ENCODE measurements around the gene BRD7.

BRD7 gene

DNA sequence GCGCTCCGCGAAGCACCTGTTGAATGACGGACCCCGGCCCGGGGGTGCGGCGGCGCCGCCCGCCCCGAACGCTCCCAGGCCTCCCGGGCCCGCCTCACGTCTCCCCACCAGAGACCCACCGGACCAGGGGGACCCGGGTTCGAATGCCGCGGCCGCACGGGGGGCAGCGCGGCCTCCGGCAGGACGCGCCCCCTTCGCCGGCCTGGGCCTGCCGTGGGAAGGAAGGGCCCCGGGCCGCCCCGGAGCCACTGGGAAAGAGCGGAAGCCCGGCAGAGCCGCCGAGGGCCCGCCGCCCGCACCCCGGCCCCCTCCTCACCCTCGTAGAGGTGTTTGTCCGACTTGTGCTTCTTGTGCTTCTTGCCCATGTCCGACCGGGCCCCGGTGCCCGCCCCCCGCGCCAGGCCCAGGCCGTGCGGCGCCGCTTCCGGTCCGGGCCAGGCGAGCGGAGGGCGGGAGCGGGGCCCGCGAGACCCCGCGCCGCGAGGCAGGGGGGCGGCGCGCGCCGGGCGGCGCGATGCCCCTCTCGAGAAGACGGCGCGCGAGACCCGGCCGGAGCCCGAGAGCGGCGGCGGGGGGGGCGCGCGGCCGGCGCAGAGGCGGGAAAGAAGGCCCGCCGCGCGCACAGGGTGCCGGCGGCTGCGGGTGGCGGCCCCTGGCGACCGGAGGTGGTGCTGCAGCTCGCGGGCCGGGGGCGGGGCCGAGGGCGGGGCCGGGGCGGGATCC is at the start of gene BRD7:
BRD7 (minus strand) TSS at position 579 of the 723 bp plus-strand sequence; CDS start at position 365, 214 bp downstream.
- DNase-seq, result peak; percentile 54

DNA sequence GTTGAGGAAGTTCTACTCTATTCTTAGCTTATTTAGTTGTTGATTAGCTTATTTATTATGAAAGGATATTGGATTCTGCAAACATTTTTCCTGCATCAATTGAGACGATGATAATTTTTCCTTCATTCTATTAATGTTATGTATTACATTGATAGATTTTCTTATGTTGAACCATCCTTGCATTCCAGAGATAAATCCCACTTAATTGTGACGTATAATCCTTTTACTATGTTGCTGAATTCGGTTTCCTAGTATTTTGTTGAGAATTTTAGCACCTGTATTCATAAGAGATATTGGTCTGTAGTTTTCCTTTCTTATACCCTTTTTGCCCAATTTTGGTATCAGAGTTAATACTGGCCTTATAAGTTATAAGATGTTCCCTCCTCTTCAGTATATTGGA is 47.6 kb upstream of the BRD7 start:
- no peak for DNase-seq

GRCh38 chr16:50414152-50414551 is 45.4 kb upstream of the BRD7 start:
- DNase-seq, result no peak

DNA sequence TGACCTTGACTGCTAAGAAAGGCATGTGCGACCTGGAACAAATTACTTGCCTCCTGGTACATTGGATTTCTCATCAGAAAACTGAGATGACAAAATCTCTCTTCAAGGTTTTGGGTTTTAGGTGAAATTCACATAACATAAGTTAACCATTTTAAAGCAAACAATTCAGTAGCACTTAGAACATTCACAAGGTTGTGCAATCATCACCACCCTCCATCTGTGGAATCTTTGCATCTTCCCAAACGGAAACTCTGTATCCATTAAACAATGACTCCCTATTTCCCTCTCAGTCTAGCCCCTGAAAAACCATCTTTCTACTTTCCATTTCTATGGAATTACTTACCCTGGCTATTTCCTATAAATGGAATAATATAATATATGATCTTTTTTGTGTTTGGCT is 42.2 kb upstream of the BRD7 start:
- DNase-seq, result no peak

DNA sequence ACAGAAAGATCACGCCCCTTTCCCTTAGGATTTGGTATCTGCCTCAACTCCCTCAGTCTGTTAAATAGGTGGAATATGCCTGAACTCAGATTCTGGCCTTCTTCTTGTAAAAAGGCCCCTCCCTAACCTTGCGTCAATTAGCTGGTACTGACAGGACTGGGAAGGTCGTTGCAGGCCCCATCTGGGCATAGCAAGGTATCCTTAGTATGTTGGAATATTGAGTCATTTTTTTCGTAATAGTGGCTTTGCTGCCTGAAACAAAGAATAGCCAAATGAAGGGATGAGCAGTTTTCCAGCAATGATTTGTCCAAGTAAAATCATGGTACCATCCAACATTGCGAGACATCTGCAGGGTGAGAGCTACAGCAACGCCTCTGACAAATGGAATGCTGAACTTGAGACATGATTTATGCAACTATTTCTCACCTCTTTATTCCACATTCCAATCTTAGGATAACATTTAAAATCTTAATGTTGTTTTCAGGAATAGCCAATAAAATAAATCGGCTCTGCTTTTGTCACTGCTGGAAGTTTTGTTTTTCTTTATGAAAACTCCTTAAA is 39.3 kb upstream of the BRD7 start:
- DNase-seq, result peak; percentile 43

GRCh38 chr16:50407351-50407750 is 38.6 kb upstream of the BRD7 start:
- DNase-seq, result no peak

DNA sequence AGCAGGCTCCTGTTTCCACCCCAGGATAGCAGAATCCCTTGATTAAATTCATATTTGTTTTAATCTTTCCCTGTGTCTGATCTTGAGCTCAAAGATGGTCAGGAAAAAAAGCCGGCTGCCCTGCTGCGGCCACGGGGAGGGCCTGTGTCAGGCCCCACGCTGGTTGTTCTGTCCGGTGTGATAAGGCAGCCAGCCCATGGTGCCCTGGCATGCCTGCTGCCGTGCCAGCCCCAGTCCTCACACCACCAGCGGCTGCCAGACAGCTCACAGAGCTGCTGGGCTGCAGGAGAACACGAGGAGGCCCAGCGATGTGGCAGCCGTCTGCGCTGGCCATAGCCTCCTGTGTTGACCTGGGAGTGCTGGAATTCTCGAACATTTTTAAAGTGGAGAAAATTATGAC is 34.7 kb upstream of the BRD7 start:
- no peak for DNase-seq

- no peak for DNase-seq
Observed at GRCh38 chr16:50402298-50402895, 33.6 kb upstream of the BRD7 start.

GRCh38 chr16:50401355-50401754 is 32.6 kb upstream of the BRD7 start:
- no peak for DNase-seq

DNA sequence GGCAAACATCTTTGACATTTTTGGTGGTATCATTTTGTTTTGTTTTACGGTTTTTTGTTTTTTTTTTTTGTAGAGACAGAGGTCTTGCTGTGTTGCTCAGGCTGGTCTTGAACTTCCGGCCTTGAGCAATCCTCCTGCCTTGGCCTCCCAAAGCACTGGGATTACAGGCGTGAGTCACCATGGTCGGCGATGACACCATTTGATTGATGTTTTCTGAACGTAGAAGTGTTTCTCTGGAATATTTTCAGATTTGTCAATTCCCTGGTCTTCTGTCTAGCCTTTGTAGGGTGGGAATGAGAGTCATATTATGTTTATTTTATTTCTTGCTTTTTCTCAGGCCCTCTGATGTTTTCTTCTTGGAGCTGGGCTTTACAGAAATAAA is 32.2 kb upstream of the BRD7 start:
- no peak for DNase-seq

DNA sequence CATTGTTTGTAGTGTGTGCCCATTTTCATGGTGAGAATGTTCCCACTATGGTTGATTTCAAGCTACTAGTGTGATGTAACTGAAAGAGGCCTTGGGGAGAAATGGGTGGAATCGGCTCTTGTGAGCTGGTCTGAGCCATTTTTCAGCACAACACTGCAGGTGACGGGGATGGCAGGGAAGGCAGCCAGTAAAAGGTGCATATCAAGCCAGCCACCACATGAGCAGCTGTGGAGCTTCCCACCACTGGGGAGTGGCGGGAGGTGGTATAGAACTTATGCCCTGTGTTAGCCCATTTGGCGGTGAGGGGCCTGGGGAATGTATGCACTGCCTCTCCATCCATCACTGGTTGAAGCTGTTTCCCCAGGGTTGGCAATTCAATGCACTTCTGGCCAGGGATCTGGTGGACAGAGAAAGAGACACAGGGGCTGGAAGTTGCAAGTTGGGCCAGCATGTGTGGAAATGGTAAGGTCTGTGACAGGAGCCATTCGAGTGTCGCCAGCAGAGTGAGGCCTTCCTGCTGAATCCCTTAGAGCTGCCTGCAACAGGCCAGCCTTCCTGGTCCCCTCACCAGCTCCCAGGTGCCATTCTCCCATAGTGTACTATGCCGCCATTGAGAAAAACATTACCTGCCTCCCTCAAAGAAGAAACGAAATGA is 31.7 kb upstream of the BRD7 start:
- DNase-seq, result no peak

DNA sequence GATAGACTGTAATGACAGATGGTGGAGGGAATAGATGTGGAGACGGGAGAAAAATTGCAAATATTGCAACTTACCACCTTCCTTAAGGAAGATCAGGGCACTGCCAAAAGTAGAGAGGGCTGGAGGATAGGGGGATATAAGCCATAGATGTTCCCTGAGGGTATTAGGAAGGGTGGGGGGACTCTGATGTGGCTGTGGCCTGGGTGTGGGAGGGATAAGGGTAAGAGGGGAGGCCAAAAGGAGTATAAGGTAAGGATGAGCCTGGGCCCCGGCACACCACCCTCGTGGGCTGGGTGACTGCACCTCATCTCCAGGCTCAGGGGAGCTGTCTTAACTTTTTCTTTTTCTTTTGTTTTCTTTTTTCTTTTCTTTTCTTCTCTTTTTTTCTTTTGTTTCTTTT is 30.6 kb upstream of the BRD7 start:
- DNase-seq, result no peak

DNA sequence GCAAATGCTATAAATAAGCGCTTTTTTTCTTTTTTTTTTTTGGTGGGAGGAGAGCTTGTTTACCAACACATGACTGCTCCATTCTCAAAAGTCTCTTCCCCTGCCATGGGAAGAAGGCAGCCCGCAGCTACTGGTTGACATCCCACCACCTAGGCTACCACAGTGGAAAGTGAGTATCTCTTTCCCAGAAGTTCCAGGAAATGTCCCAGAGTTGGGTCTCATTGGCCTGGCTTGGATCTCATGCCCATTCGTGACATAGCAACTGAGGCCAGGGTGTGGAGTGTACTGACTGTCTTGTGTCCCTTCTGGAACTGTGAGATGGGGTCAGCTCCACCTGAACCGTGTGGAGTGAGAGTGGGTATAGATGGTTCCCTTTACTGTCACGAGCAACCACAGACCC is 29.5 kb upstream of the BRD7 start:
- DNase-seq, result no peak

- DNase-seq, result peak; percentile 94
Observed at GRCh38 chr16:50396761-50397535, 28.2 kb upstream of the BRD7 start.

GRCh38 chr16:50395763-50396710 is 27.2 kb upstream of the BRD7 start:
- no peak for DNase-seq

DNA sequence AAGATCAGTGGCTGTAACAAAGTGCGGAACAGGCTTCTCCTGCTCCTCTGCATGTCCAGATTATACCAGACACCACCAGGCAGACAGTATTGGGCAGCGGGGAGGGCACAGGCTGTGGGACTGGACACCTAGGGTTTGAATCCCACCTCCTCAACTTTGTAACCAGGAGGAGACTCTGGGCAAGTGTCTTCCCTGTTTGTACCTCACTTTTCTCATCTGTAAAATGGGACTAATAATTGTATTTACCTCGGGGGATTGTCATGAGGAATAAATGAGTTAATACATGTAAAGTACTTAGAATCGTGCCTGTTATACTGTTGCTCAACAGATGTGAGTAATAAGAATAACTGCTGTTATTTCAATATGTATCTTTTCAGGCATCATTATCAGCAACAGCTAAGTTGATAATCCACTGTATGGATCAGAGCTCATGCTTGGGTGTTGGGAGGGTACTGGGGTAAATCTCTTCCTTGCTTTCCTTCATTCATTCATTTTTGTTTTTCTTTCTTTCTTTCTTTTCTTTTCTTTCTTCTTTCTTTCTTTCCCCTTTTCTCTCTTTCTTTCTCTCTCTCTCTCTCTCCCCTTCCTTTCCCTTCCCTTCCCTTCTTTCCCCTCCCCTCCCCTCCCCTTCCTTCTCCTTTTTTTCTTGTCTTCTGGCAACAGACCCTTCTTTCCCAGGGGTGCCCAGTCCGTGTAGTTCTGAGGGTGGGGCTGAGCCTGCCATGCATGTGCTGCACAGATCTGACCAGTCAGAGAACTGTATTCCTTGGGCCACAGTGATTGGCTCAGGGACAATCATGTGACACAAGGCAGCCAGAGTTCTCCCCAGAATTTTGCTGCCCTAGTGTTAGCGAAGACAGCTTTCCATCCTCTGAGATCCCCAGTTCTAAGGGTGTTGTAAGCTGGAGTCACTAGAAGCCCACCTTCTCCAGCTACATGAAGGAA is 25.3 kb upstream of the BRD7 start:
- DNase-seq, result no peak

DNA sequence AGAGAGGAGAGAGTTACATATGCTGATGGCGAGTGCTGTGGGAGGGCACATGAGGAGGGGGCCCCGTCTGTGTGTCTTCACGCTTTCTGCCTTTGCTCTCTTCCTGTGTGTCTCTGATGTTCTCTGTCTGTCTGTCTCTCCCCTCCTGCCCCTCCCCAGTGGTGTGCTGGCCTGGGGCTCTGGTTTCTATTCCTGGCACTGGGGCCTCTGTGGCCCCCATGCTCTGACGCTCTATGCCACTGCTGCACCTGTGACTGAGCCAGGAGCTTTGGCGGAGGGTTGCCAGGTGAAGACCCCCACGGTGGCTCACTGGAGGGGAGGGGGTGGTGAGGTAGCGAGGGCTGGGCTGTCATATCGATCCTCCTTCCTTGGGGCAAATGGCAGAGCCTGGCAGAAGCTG is 24.6 kb upstream of the BRD7 start:
- no peak for DNase-seq

DNA sequence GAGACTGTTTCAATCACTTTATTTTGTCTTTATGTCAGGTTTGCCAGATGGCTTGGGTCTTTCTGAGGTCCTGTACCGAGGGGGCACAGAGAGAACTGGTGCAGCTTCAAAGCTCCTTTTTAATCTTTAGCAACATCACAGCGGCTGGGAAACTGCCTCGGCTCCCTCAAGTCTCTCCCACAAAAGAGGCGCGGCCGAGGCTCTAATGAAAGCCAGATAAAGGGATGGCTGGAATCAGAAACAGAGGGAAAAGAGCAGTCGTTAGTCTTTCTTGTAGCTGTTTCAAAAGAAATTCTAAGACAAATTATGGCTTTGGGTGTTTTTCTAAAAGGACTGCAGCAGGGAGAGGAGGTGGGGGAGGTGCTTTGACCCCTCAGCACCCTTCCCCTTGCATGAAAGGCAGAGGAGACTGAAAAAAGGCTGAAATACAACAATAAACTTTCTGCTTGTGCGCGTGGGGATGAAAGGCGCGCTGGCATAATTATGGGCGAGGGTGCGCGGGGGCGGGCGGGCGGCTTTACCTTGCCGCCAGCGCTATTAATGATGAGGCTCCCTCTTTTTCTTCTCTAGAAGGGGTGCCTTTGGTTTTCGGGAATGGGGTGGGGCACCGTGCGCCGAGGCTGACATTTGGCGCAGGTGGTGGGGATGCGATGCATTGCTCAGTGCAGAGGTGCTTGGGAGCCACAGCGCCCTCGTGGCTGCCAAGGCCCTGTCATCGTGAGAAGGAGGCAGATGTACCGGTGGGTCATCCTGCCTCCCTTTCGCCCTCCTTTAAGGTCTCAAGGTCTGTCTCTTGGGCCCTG is 22.3 kb upstream of the BRD7 start:
- DNase-seq, result no peak

DNA sequence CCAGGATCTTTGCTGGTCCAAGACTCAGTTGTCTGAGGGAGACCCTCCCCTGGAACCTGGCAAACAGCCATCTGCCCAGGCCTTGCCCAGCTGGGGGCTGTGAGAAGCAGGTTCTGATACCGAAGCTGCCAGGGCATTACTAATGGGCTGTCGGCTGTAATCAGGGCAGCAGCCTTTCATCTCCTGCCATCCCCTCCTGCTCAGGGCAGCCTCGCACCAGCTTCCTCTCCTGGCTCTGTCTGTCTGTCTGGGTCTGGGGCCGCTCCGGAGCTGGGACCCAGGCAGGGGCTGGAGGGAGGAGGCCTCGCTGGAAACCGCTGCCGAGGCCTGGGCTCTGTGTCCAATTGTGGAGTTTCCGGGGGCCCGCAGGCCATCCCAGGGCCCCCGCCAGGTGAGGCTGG is 21.6 kb upstream of the BRD7 start:
- no peak for DNase-seq

GRCh38 chr16:50389900-50390299 is 21.1 kb upstream of the BRD7 start:
- no peak for DNase-seq

Data from NCI-H226 (cell line).